Gastroesophageal sphincter (tissue), 4 donors: ENCODE results near the gene MAP3K9. TPM values are rescaled to one million over a fixed set of nuclear protein-coding genes. Genes with fewer than 3 reads are reported as not detected.

ENCODE experiments used
- ATAC-seq: fragments of 150-250 bp; one replicate; pipeline ENCODE4 v1.9.1; 2016; ENCODE audit warnings: mild to moderate bottlenecking, moderate library complexity
- H3K27ac ChIP-seq, 4 donors: fragments of 200-600 bp; sonication (generic) in 3 of 4; 1 replicate in 3 of 4; 2 replicates in 1 of 4; pipeline ENCODE4 v1.5.1; 2016 to 2019
- H3K27me3 ChIP-seq: fragments of 200-600 bp; sonication (generic); one replicate; pipeline ENCODE4 v1.5.1; 2019
- H3K36me3 ChIP-seq, 2 donors: fragments of 200-600 bp; sonication (generic); one replicate each; pipeline ENCODE4 v1.5.1; 2019; ENCODE audit warnings: control low read depth in 1 of 2
- H3K4me1 ChIP-seq, 3 donors: fragments of 200-600 bp; sonication (generic); 1 replicate in 2 of 3; 2 replicates in 1 of 3; pipeline ENCODE4 v1.5.1; 2016 to 2019; ENCODE audit warnings: control low read depth in 2 of 3
- H3K4me3 ChIP-seq, 2 donors: fragments of 200-600 bp; sonication (generic); one replicate each; pipeline ENCODE4 v1.5.1; 2019; ENCODE audit warnings: mild to moderate bottlenecking in 1 of 2, moderate library complexity in 1 of 2
- H3K9me3 ChIP-seq, 3 donors: fragments of 200-600 bp; sonication (generic); one replicate each; pipeline ENCODE4 v1.5.1; 2017 to 2019; ENCODE audit warnings: control low read depth in 2 of 3
- EP300 ChIP-seq: sonication (generic); formaldehyde crosslinking; IDR thresholded peaks from one replicate; pipeline ENCODE4 v1.6.1; 2017; ENCODE audit warnings: antibody characterized with exemption, mild to moderate bottlenecking
- POLR2A ChIP-seq, 2 donors: fragments of 450-650 bp; IDR thresholded peaks; one replicate each; pipeline ENCODE4 v1.6.1; 2017; ENCODE audit warnings: antibody characterized with exemption in 2 of 2, mild to moderate bottlenecking in 2 of 2, moderate library complexity in 1 of 2
- POLR2AphosphoS5 ChIP-seq: sonication (generic); formaldehyde crosslinking; IDR thresholded peaks from one replicate; pipeline ENCODE4 v1.6.1; 2017; ENCODE audit warnings: antibody characterized with exemption
- WGBS, 2 donors: methylation state at CpG; one replicate each; pipeline ENCODE4 v1.1.5; 2018; ENCODE audit warnings: low coverage in 1 of 2; 5-methylcytosine and 5-hydroxymethylcytosine counted together
- total RNA-seq, 4 donors: library from RNA; depleted of rRNA; stranded (reverse); fragments of >200 nt; gene quantifications; one replicate each; pipeline ENCODE4 v1.1.0, GENCODE V29; 2016
- TF ChIP-seq, protein P1 (sequence below), 4 experiments: fragments of 200-600 bp in 2 of 4; fragments of 450-650 bp in 2 of 4; sonication (generic) in 1 of 4; IDR thresholded peaks; one replicate each; pipeline ENCODE4 v1.5.1; 2017 to 2019; ENCODE audit warnings: antibody characterized with exemption in 4 of 4, mild to moderate bottlenecking in 2 of 4, moderate library complexity in 2 of 4

Gene MAP3K9
- total RNA-seq, 4 donors from 2014 or later, result 0.62 to 2.4 (median 0.97) TPM

- H3K36me3 ChIP-seq, result no peaks in the 10 kb centered on the region
- TF ChIP-seq, protein P1, sequence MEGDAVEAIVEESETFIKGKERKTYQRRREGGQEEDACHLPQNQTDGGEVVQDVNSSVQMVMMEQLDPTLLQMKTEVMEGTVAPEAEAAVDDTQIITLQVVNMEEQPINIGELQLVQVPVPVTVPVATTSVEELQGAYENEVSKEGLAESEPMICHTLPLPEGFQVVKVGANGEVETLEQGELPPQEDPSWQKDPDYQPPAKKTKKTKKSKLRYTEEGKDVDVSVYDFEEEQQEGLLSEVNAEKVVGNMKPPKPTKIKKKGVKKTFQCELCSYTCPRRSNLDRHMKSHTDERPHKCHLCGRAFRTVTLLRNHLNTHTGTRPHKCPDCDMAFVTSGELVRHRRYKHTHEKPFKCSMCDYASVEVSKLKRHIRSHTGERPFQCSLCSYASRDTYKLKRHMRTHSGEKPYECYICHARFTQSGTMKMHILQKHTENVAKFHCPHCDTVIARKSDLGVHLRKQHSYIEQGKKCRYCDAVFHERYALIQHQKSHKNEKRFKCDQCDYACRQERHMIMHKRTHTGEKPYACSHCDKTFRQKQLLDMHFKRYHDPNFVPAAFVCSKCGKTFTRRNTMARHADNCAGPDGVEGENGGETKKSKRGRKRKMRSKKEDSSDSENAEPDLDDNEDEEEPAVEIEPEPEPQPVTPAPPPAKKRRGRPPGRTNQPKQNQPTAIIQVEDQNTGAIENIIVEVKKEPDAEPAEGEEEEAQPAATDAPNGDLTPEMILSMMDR (IDR thresholded peaks at IDR 0.05), result no peak
- TF ChIP-seq EP300 (no peak), POLR2AphosphoS5 (no peak), POLR2A (IDR thresholded peaks at IDR 0.05) (no peak)
- 33% methylated on average over 2 of the region's 15 CpGs; no CpG with 5 or more reads in 1 of the 2 donors for WGBS, 2 donors
Measured at GRCh38 chr14:70771781-70772212, 37.5 kb downstream of the MAP3K9 start.

DNA sequence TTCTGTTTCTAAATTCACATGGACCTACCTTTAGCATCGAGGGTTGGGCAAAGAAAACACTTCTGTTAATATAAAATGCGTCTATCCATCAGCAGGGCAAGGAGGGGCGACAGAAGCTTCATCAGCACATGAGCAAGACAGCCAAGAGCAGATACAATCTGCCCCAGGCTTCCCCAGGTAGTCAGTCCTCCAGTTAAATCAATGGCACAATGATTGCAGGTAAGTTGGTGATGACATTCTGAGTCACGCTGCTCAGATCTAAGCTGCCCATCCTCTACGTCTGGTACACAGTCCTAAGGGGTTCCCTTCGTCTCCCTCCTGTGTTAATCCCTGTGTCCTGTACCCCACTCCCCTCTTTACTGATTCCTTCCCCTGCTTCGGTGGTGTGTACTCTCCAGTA lies 38.8 kb downstream of the MAP3K9 start:
- ATAC-seq, result no peak
- TF ChIP-seq, protein P1 (IDR thresholded peaks at IDR 0.05), result no peak
- TF ChIP-seq POLR2A (IDR thresholded peaks at IDR 0.05) (no peak), EP300 (no peak), POLR2AphosphoS5 (no peak)
- no peak overlapping the region for H3K27ac ChIP-seq
- H3K27me3 ChIP-seq, result no peaks in the 10 kb centered on the region
- no peaks in the 10 kb centered on the region for H3K4me1 ChIP-seq
- no peaks in the 10 kb centered on the region for H3K36me3 ChIP-seq
- WGBS, 2 donors, result 76 to 100% methylated on average over 2 to 4 of the region's 7 CpGs
- H3K4me3 ChIP-seq, result no peak overlapping the region
- H3K9me3 ChIP-seq, result no peaks in the 10 kb centered on the region

More at GRCh38 chr14:70771781-70772212, 37.5 kb downstream of the MAP3K9 start:
- Histone ChIP-seq H3K27me3 (no peaks in the 10 kb centered on the region), H3K27ac (no peak overlapping the region), H3K4me1 (no peaks in the 10 kb centered on the region), H3K4me3 (no peak overlapping the region), H3K9me3 (no peaks in the 10 kb centered on the region)
- ATAC-seq, result no peak

DNA sequence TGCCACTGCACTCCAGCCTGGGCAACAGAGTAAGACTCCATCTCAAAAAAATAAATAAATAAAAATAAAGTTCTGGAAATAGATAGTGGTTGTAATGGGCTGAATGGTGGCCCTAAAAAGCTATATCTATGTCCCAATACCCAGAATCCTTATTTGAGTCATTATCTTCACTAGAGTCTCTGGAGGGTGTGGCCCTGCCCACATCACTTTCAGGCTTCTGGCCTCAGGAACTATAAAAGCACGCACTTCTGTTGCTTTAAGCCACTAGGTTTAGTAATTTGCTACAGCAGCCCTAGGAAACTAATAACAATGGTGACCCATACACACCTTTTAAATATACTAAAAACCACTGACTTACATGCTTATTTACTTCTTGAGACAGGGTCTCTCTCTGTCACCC lies 49.9 kb downstream of the MAP3K9 start:
- Histone ChIP-seq H3K4me1 (no peaks in the 10 kb centered on the region), H3K9me3 (no peaks in the 10 kb centered on the region), H3K27me3 (no peaks in the 10 kb centered on the region), H3K36me3 (no peaks in the 10 kb centered on the region), H3K4me3 (no peak overlapping the region), H3K27ac (no peak overlapping the region)
- 80 to 88% methylated on average over 1 of the region's 1 CpG for WGBS, 2 donors
- ATAC-seq, result no peak
- TF ChIP-seq EP300, result no peak
- TF ChIP-seq POLR2A (IDR thresholded peaks at IDR 0.05), result no peak
- TF ChIP-seq, protein P1 (IDR thresholded peaks at IDR 0.05), result no peak

DNA sequence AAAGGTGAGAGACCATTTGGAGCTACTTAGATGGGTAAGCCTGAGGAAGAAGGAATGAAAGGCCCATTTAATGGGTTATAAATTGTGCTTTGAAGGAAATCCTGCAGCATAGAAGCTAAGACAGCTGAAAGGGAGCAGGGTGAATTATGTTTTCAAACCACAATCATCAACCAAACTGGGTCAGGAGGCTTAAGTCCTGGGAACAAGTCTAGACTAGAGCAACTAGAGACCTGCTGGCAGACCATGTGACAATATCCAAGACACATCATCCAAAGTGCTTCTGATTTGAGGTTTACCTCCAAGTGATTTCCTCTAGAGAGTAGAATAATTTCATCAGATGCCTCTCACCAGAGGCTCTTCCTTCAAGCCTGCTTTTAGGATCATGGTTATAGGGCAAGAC lies 53.7 kb downstream of the MAP3K9 start:
- Histone ChIP-seq H3K27ac (no peak overlapping the region), H3K4me1 (no peaks in the 10 kb centered on the region), H3K27me3 (no peaks in the 10 kb centered on the region), H3K4me3 (no peak overlapping the region), H3K36me3 (peaks cover 0 to 5% of the 10 kb centered on the region in 2 donors), H3K9me3 (no peaks in the 10 kb centered on the region)
- no peak for ATAC-seq
- TF ChIP-seq, protein P1 (IDR thresholded peaks at IDR 0.05), result no peak
- TF ChIP-seq POLR2AphosphoS5 (no peak), POLR2A (IDR thresholded peaks at IDR 0.05) (no peak), EP300 (no peak)

- Histone ChIP-seq H3K27ac (no peak overlapping the region), H3K4me1 (no peaks in the 10 kb centered on the region), H3K9me3 (no peaks in the 10 kb centered on the region), H3K27me3 (no peaks in the 10 kb centered on the region), H3K4me3 (no peak overlapping the region), H3K36me3 (peaks cover 0 to 5% of the 10 kb centered on the region in 2 donors)
- TF ChIP-seq EP300 (no peak), POLR2A (IDR thresholded peaks at IDR 0.05) (no peak), POLR2AphosphoS5 (no peak)
- TF ChIP-seq, protein P1 (IDR thresholded peaks at IDR 0.05), result no peak
- no CpG with 5 or more reads among the region's 3 CpGs for WGBS, 2 donors
- ATAC-seq, result no peak
Measured at GRCh38 chr14:70754991-70755390, 54.3 kb downstream of the MAP3K9 start.
